Nephron (organoid): Measurements from ENCODE around the gene DPH7.

ENCODE experiments used
- H3K27ac Mint-ChIP-seq, 3 experiments: 2 replicates each; pipeline ENCODE4 v1.8.0; 2020; ENCODE audit warnings: mixed read lengths in 3 of 3, mild to moderate bottlenecking in 2 of 3, moderate library complexity in 1 of 3
- H3K27me3 Mint-ChIP-seq: 2 replicates; pipeline ENCODE4 v1.8.0; 2021; ENCODE audit warnings: low read depth, mild to moderate bottlenecking, moderate library complexity, mixed read lengths
- H3K36me3 Mint-ChIP-seq: 2 replicates; pipeline ENCODE4 v1.8.0; 2020; ENCODE audit warnings: low read depth, mixed read lengths
- H3K4me1 Mint-ChIP-seq: 2 replicates; pipeline ENCODE4 v1.8.0; 2020; ENCODE audit warnings: mixed read lengths
- H3K4me3 Mint-ChIP-seq, 3 experiments: 2 replicates each; pipeline ENCODE4 v1.8.0; 2020; ENCODE audit warnings: mild to moderate bottlenecking in 3 of 3, mixed read lengths in 3 of 3, moderate library complexity in 2 of 3
- H3K9me3 Mint-ChIP-seq: 2 replicates; pipeline ENCODE4 v1.8.0; 2020; ENCODE audit warnings: mixed read lengths
- TF ChIP-seq, protein P1 (sequence below), 3 experiments: fragments of 200-600 bp; sonication (generic); IDR thresholded peaks; one replicate each; pipeline ENCODE4 v1.5.0; 2021; ENCODE audit warnings: antibody characterized with exemption in 3 of 3; ENCODE audit not compliant: unreplicated experiment in 3 of 3

The DPH7 gene

GRCh38 chr9:137509198-137509597, 69.5 kb downstream of the DPH7 start:
- Mint-ChIP-seq H3K4me3 (no peak overlapping the region), H3K27me3 (no peaks in the 10 kb centered on the region), H3K4me1 (no peaks in the 10 kb centered on the region), H3K27ac (no peak overlapping the region), H3K36me3 (peaks cover 6% of the 10 kb centered on the region), H3K9me3 (peaks cover 11% of the 10 kb centered on the region)
- TF ChIP-seq, protein P1, sequence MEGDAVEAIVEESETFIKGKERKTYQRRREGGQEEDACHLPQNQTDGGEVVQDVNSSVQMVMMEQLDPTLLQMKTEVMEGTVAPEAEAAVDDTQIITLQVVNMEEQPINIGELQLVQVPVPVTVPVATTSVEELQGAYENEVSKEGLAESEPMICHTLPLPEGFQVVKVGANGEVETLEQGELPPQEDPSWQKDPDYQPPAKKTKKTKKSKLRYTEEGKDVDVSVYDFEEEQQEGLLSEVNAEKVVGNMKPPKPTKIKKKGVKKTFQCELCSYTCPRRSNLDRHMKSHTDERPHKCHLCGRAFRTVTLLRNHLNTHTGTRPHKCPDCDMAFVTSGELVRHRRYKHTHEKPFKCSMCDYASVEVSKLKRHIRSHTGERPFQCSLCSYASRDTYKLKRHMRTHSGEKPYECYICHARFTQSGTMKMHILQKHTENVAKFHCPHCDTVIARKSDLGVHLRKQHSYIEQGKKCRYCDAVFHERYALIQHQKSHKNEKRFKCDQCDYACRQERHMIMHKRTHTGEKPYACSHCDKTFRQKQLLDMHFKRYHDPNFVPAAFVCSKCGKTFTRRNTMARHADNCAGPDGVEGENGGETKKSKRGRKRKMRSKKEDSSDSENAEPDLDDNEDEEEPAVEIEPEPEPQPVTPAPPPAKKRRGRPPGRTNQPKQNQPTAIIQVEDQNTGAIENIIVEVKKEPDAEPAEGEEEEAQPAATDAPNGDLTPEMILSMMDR (IDR thresholded peaks at IDR 0.05; ENCODE audit: unreplicated experiment in 3 of 3) = no peak

DNA sequence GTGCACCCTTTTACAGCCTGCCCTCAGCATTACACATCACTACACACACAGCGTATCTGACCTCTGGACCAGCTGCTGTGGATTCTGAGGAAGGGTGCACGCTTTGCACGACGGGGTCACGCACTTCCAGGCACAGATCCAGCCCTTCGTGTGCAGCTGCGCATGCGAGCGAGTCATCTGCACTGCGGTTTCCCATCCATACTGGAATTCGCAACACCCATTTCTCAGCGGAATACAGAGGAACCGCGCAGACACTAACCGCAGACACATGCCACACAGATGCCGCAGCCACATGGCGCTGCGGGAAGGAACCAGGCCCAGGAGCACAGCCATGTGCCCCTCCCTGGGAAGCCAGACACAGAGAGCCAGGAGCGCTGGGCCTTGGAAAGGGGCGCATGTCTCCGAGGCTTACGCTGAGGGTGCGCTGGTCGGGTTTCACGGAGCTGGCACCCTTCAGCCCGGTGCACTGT, 72.0 kb downstream of the DPH7 start:
- Mint-ChIP-seq H3K4me3 (no peak overlapping the region), H3K4me1 (no peaks in the 10 kb centered on the region), H3K27ac (no peak overlapping the region), H3K36me3 (peaks cover 12% of the 10 kb centered on the region), H3K9me3 (peaks cover 20% of the 10 kb centered on the region), H3K27me3 (no peaks in the 10 kb centered on the region)
- TF ChIP-seq, protein P1 (IDR thresholded peaks at IDR 0.05; ENCODE audit: unreplicated experiment in 3 of 3) = no peak

- Mint-ChIP-seq H3K27me3 (no peaks in the 10 kb centered on the region), H3K4me3 (no peak overlapping the region), H3K27ac (no peak overlapping the region), H3K4me1 (no peaks in the 10 kb centered on the region), H3K36me3 (peaks cover 15% of the 10 kb centered on the region), H3K9me3 (peaks cover 22% of the 10 kb centered on the region)
- TF ChIP-seq, protein P1 (IDR thresholded peaks at IDR 0.05; ENCODE audit: unreplicated experiment in 3 of 3) = no peak
Observed at GRCh38 chr9:137506274-137506673, 72.5 kb downstream of the DPH7 start.

DNA sequence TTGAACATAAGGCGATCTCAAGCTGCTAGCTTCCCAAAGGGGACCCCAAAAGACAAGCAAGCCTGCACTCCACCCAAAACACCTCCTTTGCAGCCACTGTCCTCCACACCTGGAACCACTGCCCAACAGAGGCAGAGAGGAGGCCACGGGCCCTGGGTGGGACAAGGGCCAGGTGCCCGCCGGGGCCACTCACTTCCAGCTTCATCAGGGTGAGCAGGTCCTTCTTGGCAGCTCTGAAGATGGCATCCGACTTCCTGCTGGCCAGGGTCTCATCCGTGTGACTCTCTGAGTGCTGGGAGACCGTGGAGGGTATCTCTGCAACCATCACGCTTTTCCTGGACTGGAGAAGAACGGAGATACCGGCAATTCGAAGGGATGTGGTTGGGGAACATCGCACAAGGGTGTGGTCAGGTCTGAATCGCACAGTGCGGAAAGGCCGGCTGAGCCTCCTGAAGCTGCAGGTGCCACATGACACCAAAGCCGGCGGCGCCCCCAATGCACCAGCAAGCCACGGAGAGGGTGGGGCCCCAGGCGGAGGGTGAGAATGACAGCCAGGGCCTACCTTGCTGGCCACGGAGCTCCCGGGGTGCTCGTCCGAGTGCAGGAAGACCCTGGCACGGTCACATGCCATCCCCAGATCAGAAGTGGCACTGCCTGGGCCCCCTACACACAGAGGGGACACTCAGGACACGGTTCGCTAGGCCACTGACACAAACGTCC, 73.1 kb downstream of the DPH7 start:
- H3K4me1 Mint-ChIP-seq = no peaks in the 10 kb centered on the region
- peaks cover 15% of the 10 kb centered on the region for H3K36me3 Mint-ChIP-seq
- H3K27ac Mint-ChIP-seq = no peak overlapping the region
- peaks cover 22% of the 10 kb centered on the region for H3K9me3 Mint-ChIP-seq
- no peak overlapping the region for H3K4me3 Mint-ChIP-seq
- no peaks in the 10 kb centered on the region for H3K27me3 Mint-ChIP-seq
- TF ChIP-seq, protein P1 (IDR thresholded peaks at IDR 0.05; ENCODE audit: unreplicated experiment in 3 of 3) = no peak
